ENCODE measurements around the gene SMIM43.
"Not testable (repeated sequence)": the region's sequence is repeated elsewhere in the genome, so short reads cannot be mapped to it uniquely, and the experiment has no call there.

SMIM43 gene

DNA sequence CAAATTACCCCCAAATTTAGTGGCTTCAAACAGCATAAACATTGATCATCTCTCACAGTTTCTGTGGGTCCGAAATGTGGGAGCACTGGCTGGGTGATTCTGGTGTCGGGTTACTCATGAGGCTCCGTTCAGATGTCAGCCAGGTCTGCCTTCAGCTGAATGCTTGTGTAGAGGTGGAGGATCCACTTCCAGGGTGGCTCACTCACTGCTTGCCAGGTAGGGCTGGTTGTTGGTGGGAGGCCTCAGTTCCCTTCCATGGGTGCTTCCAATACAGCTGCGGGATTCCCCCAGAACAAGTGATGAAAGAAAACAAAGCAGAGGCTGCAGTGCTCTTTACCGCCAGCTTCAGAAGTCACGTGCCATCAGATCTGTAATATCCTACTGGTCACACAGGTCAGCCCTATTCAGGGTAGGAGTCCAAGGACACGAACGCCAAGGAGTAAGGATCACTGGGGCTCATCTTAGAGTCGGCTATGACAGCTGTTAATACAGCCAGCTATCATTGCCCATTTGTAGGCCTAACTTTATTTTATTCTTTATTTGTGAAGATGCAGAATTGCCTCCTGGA is 1.1 kb upstream of the SMIM43 start:
- no peaks in the 10 kb centered on the region for H3K9me3 Mint-ChIP-seq (ENCODE audit: low read depth)
- H3K4me1 Mint-ChIP-seq (ENCODE audit: low read depth) = peaks cover 5% of the 10 kb centered on the region
- no peaks in the 10 kb centered on the region for H3K36me3 Mint-ChIP-seq
- H3K4me3 Mint-ChIP-seq = no peak overlapping the region
- H3K27ac Mint-ChIP-seq = no peak overlapping the region
- peaks cover 25% of the 10 kb centered on the region for H3K27me3 Mint-ChIP-seq

DNA sequence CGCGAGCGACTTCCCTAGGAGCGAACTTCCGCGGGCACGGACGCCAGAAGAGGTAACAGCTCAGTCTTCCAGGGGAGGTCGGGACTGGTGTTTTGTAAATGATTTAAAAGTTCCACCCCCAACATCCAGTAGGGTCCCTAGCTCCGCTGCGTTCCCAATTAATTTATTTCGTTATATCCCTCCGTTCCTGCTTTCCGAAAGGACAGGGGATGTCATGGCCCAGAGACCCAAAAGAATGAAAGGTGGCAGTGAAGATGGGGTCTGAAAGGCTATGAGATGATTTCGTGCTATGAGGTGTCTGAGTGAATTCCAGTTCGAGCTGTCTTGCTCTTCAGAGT is 373 bp upstream of the SMIM43 start:
- H3K4me1 Mint-ChIP-seq (ENCODE audit: low read depth) = peaks cover 5% of the 10 kb centered on the region
- peak overlapping the region; percentile 64 for H3K4me3 Mint-ChIP-seq
- no peak overlapping the region for H3K27ac Mint-ChIP-seq
- no peaks in the 10 kb centered on the region for H3K36me3 Mint-ChIP-seq
- H3K9me3 Mint-ChIP-seq (ENCODE audit: low read depth) = no peaks in the 10 kb centered on the region
- H3K27me3 Mint-ChIP-seq = peaks cover 27% of the 10 kb centered on the region

GRCh38 chr4:121764303-121764701 is 662 bp downstream of the SMIM43 start:
- Mint-ChIP-seq H3K4me3 (peak overlapping the region; percentile 44), H3K27ac (no peak overlapping the region), H3K9me3 (ENCODE audit: low read depth) (no peaks in the 10 kb centered on the region), H3K27me3 (peaks cover 30% of the 10 kb centered on the region), H3K36me3 (no peaks in the 10 kb centered on the region), H3K4me1 (ENCODE audit: low read depth) (peaks cover 5% of the 10 kb centered on the region)

DNA sequence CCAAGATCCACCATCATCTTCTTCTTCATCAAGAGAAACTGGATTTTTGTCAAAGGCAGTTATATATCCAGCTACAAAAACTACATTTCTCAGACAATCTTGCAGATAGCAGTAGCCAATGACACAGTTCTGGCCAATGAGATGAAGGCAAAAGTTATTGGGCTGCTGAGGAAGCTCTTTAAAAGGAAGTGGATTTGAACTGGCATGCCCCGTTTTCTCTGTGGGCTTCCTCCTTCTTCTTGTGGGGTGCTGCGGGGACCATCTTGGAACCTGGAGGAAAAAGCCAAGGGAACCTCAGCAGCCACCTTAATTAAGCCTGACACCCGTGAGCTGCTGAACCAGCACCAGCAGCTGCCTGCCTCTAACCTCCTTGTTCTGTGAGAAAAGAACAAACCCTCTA is 4.8 kb downstream of the SMIM43 start:
- H3K9me3 Mint-ChIP-seq (ENCODE audit: low read depth) = no peaks in the 10 kb centered on the region
- H3K27me3 Mint-ChIP-seq = peaks cover 35% of the 10 kb centered on the region
- H3K4me1 Mint-ChIP-seq (ENCODE audit: low read depth) = peaks cover 4% of the 10 kb centered on the region
- no peak overlapping the region for H3K27ac Mint-ChIP-seq
- H3K36me3 Mint-ChIP-seq = no peaks in the 10 kb centered on the region
- no peak overlapping the region for H3K4me3 Mint-ChIP-seq

- Mint-ChIP-seq H3K36me3 (no peaks in the 10 kb centered on the region), H3K4me3 (no peak overlapping the region), H3K4me1 (ENCODE audit: low read depth) (peaks cover 2% of the 10 kb centered on the region), H3K27ac (no peak overlapping the region), H3K27me3 (peaks cover 35% of the 10 kb centered on the region), H3K9me3 (ENCODE audit: low read depth) (no peaks in the 10 kb centered on the region)
Measured at GRCh38 chr4:121758925-121759568, 5.9 kb downstream of the SMIM43 start.

DNA sequence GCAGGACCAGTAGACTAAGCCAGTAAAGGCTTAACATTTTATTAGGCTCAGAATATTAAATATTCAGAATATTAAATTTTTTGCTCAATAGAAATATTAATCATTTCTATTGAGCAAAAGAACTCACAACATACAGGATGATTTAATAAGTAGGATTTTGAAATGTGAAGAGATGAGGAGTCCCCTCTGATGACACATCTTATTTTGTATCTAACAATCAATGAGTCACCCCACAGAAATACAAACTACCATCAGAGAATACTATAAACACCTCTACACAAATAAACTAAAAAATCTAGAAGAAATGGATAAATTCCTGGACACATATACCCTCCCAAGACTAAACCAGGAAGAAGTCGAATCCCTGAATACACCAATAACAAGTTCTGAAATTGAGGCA is 12.8 kb downstream of the SMIM43 start:
- not testable (repeated sequence) for H3K4me3 Mint-ChIP-seq; H3K4me1 Mint-ChIP-seq (ENCODE audit: low read depth); H3K27ac Mint-ChIP-seq; H3K9me3 Mint-ChIP-seq (ENCODE audit: low read depth); H3K36me3 Mint-ChIP-seq
- H3K27me3 Mint-ChIP-seq = peaks cover 33% of the 10 kb centered on the region

DNA sequence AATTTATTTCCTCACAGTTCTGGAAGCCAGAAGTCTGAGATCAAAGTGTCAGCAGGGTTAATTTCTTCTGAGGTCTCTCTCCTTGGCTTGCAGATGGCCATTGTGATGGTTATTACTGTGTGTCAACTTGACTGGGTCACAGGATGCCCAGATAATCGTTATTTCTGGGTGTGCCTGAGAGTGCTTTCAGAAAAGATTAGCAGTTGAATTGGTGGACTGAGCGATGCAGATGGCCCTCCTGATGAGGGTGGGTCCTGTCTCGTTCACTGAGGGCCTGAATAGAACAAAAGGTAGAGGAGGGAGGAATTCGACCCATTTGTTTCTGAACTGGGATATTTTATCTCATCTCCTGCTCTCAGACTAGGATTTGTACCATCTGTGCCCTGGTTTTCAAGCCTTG is 15.7 kb downstream of the SMIM43 start:
- no peaks in the 10 kb centered on the region for H3K4me1 Mint-ChIP-seq (ENCODE audit: low read depth)

DNA sequence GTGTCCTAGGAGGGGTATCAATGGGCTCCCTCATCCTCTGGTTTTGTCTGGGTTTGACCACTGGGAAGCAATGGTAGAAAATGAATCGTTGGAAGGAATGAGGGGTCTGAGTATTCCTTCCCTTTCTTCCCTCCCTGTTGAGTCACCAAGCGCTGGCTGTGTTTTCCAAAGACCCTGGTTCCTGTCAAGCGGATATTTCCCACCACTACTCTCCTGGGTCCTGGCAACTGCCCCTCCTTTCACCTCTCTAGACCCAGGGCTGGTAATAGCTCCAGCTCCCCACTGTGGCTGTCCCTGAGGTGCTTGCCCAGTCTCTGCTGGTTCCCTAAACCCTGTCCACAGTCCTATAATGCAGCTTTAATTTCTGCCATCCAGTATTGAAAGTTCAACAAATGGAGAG is 22.2 kb downstream of the SMIM43 start:
- Mint-ChIP-seq H3K9me3 (ENCODE audit: low read depth) (no peaks in the 10 kb centered on the region), H3K4me3 (no peak overlapping the region), H3K36me3 (no peaks in the 10 kb centered on the region), H3K4me1 (ENCODE audit: low read depth) (no peaks in the 10 kb centered on the region), H3K27ac (no peak overlapping the region), H3K27me3 (peaks cover 5% of the 10 kb centered on the region)

More for the DNA sequence above, 15.7 kb downstream of the SMIM43 start:
- no peak overlapping the region for H3K4me3 Mint-ChIP-seq
- H3K9me3 Mint-ChIP-seq (ENCODE audit: low read depth) = no peaks in the 10 kb centered on the region
- H3K36me3 Mint-ChIP-seq = no peaks in the 10 kb centered on the region
- H3K27ac Mint-ChIP-seq = no peak overlapping the region
- H3K27me3 Mint-ChIP-seq = peaks cover 28% of the 10 kb centered on the region

GRCh38 chr4:121741751-121742150 is 23.2 kb downstream of the SMIM43 start:
- no peak overlapping the region for H3K27ac Mint-ChIP-seq
- no peak overlapping the region for H3K4me3 Mint-ChIP-seq
- no peaks in the 10 kb centered on the region for H3K9me3 Mint-ChIP-seq (ENCODE audit: low read depth)
- no peaks in the 10 kb centered on the region for H3K4me1 Mint-ChIP-seq (ENCODE audit: low read depth)
- H3K36me3 Mint-ChIP-seq = no peaks in the 10 kb centered on the region
- H3K27me3 Mint-ChIP-seq = peaks cover 2% of the 10 kb centered on the region

DNA sequence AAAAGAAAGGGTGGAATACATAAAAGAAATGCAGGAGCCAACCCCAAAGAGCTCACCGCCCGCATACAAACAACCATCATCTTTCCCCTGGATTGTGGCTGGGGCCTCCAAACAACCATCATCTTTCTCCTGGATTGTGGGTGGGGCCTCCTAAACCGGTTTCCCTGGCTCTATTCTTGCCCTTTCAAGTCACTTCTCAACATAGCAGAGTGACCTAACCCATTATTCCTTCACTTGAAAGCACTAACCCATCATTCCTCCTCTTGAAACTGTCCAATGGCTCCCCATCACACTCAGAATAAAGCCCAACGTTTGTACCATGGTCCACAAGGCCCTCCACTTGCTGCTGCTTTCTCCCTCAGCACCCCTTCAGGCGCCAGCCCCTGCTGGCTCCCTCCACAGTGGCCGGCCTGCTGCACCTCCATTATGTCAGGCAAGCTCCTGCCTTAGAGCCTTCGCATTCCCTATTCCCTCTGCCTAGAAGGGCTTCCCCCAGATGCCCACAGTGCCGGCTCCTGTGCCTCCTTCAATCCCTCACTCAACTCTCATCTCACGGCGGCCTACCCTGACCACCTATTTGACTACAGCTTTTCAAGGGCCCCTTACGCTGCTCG is 24.1 kb downstream of the SMIM43 start:
- Mint-ChIP-seq H3K4me1 (ENCODE audit: low read depth) (no peaks in the 10 kb centered on the region), H3K27me3 (peaks cover 2% of the 10 kb centered on the region), H3K36me3 (no peaks in the 10 kb centered on the region), H3K27ac (no peak overlapping the region), H3K9me3 (ENCODE audit: low read depth) (no peaks in the 10 kb centered on the region), H3K4me3 (no peak overlapping the region)

- Mint-ChIP-seq H3K36me3 (no peaks in the 10 kb centered on the region), H3K4me1 (ENCODE audit: low read depth) (no peaks in the 10 kb centered on the region), H3K27ac (no peak overlapping the region), H3K4me3 (no peak overlapping the region), H3K27me3 (no peaks in the 10 kb centered on the region), H3K9me3 (ENCODE audit: low read depth) (no peaks in the 10 kb centered on the region)
Measured at GRCh38 chr4:121739575-121739974, 25.4 kb downstream of the SMIM43 start.

DNA sequence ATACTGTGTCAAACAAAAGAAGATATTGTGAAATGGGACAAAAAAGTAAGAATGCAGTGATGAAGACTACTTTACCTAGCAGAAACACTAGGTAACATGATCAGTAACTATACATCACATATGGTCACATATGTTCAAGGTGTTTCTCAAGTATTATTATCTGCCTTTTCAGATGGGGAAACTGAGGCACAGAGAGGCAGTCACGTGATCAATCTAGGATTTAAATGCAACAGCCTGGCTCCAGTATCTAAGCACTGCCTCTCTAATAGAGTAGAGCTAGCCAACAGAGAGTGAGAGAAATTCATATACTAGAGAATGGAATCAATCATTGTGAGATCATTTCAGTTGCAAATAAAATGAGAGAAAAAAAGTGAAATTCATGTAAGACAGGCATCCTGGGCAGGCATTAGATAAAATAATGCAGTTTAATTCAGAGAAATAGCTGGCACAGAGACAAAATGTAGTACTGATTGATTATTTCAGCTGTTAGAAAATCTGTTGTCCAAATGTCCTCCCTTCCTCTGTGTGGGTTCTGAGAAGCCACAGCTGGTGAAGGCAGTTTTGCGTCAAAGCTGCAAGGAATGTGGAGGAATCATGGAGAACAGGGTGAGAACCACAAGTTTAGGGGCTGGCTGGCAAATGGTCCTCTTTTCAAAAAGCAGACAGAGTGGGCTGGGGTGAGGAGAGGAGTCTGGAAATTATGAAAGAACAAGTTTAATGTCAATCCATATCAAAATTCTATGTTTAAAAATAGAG is 26.0 kb downstream of the SMIM43 start:
- H3K9me3 Mint-ChIP-seq (ENCODE audit: low read depth) = no peaks in the 10 kb centered on the region
- H3K4me3 Mint-ChIP-seq = no peak overlapping the region
- H3K27ac Mint-ChIP-seq = no peak overlapping the region
- no peaks in the 10 kb centered on the region for H3K27me3 Mint-ChIP-seq
- no peaks in the 10 kb centered on the region for H3K36me3 Mint-ChIP-seq
- no peaks in the 10 kb centered on the region for H3K4me1 Mint-ChIP-seq (ENCODE audit: low read depth)

DNA sequence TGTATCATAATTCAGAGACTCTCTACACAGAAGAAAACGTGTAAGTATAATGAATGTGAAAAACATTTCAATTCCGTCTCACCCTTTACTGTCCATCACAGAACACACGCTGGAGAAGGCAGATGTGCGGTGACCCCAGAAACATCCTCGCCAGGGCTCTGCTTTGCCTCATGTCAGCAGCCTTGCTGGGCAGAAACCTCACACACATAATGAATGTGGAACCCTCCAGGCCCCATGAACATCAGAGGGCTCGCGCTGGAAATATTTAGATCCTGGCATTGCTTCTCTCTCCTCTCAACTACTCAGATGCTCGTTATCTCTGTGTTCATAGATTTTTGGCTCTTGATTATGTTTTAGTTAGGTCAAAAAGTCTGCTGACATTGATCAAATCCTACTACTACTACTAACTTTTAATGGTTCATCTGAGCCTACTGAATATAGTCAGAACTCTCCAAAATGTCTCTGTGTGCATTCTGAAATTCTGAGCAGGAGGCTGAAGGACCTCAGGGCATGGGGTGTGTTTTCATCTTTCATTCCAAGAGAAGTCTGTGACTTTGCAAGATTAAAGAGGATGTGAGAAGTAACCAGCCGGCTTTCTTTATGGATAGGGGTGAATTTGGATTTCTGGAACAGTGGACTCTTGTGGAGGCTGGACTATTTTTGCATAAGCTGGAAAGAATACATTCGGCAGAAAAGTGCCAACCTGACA is 27.0 kb downstream of the SMIM43 start:
- Mint-ChIP-seq H3K9me3 (ENCODE audit: low read depth) (no peaks in the 10 kb centered on the region), H3K4me3 (no peak overlapping the region), H3K27me3 (no peaks in the 10 kb centered on the region), H3K27ac (no peak overlapping the region), H3K36me3 (no peaks in the 10 kb centered on the region), H3K4me1 (ENCODE audit: low read depth) (no peaks in the 10 kb centered on the region)

- Mint-ChIP-seq H3K27me3 (no peaks in the 10 kb centered on the region), H3K4me1 (ENCODE audit: low read depth) (no peaks in the 10 kb centered on the region), H3K4me3 (no peak overlapping the region), H3K27ac (no peak overlapping the region), H3K9me3 (ENCODE audit: low read depth) (no peaks in the 10 kb centered on the region), H3K36me3 (no peaks in the 10 kb centered on the region)
Measured at GRCh38 chr4:121736735-121737351, 28.1 kb downstream of the SMIM43 start.
